Spinal cord (tissue), 10 donors: ENCODE results near the gene DHODH. TPM values are rescaled to one million over a fixed set of nuclear protein-coding genes. Genes with fewer than 3 reads are reported as not detected.

Experiments
- DNase-seq, 6 donors: peaks; one replicate each; pipeline versions ENCODE4 v3.0.0 to v3.0.0-alpha.2; 2013 to 2015; ENCODE audit warnings: low spot score in 6 of 6, low read depth in 4 of 6
- H3K27ac ChIP-seq: one replicate; pipeline ENCODE4 v1.5.1; 2013; ENCODE audit warnings: low read depth, low read length, control low read depth
- H3K27me3 ChIP-seq: one replicate; pipeline ENCODE4 v1.6.1; 2013; ENCODE audit warnings: low read length; ENCODE audit not compliant: control insufficient read depth, insufficient read depth
- H3K36me3 ChIP-seq: one replicate; pipeline ENCODE4 v1.6.1; 2013; ENCODE audit warnings: low read length; ENCODE audit not compliant: control insufficient read depth, insufficient read depth
- H3K4me1 ChIP-seq: one replicate; pipeline ENCODE4 v1.6.1; 2013; ENCODE audit warnings: low read length; ENCODE audit not compliant: control insufficient read depth, insufficient read depth
- H3K4me3 ChIP-seq: one replicate; pipeline ENCODE4 v1.5.1; 2013; ENCODE audit warnings: low read depth, low read length, control low read depth
- H3K9me3 ChIP-seq: one replicate; pipeline ENCODE4 v1.6.1; 2013; ENCODE audit warnings: low read length; ENCODE audit not compliant: control insufficient read depth, insufficient read depth
- WGBS: methylation state at CpG from one replicate; pipeline ENCODE4 v1.1.5; 2013; ENCODE audit warnings: missing lambda C conversion rate; ENCODE audit not compliant: insufficient coverage; 5-methylcytosine and 5-hydroxymethylcytosine counted together
- polyA plus RNA-seq, 2 donors: library from polyadenylated mRNA; unstranded; fragments of 120-200 nt; gene quantifications; one replicate each; pipeline ENCODE4 v1.2.1, GENCODE V29; 2013; ENCODE audit not compliant: insufficient read length in 2 of 2
- total RNA-seq, 2 donors: library from RNA; depleted of rRNA in 1 of 2; stranded (reverse); fragments of 120-200 nt in 1 of 2; fragments of >200 nt in 1 of 2; gene quantifications; one replicate each; pipeline versions ENCODE4 v1.2.3 to v1.2.4, GENCODE V29; 2013 to 2014
- donor health status: healthy.

DHODH gene
- total and polyA plus RNA-seq, 4 donors = 3.6 to 13.7 (median 8.3) TPM

- Histone ChIP-seq H3K4me1 (no peaks in the 10 kb centered on the region), H3K27me3 (no peaks in the 10 kb centered on the region), H3K27ac (no peak overlapping the region), H3K9me3 (no peaks in the 10 kb centered on the region), H3K36me3 (peaks cover 49% of the 10 kb centered on the region), H3K4me3 (no peak overlapping the region)
- DNase-seq = no peak
- WGBS = 100% methylated on average over 1 of the region's 6 CpGs
These were observed 16.4 kb downstream of the DHODH start for GRCh38 chr16:72024862-72025382.

- H3K4me1 ChIP-seq = no peaks in the 10 kb centered on the region
- H3K9me3 ChIP-seq = no peaks in the 10 kb centered on the region
- peaks cover 48% of the 10 kb centered on the region for H3K36me3 ChIP-seq
- 89% methylated on average over 19 of the region's 19 CpGs for WGBS
- H3K4me3 ChIP-seq = no peak overlapping the region
- H3K27me3 ChIP-seq = no peaks in the 10 kb centered on the region
- no peak for DNase-seq
- no peak overlapping the region for H3K27ac ChIP-seq
These were observed 17.0 kb downstream of the DHODH start for GRCh38 chr16:72025404-72026114.

- no peak overlapping the region for H3K27ac ChIP-seq
- H3K36me3 ChIP-seq = peaks cover 26% of the 10 kb centered on the region
- no peaks in the 10 kb centered on the region for H3K9me3 ChIP-seq
- H3K4me3 ChIP-seq = no peak overlapping the region
- no peak for DNase-seq
- WGBS = 93% methylated on average over 3 of the region's 6 CpGs
- H3K27me3 ChIP-seq = no peaks in the 10 kb centered on the region
- no peaks in the 10 kb centered on the region for H3K4me1 ChIP-seq
These were observed 19.3 kb downstream of the DHODH start for GRCh38 chr16:72027669-72028378.

- Histone ChIP-seq H3K4me1 (no peaks in the 10 kb centered on the region), H3K9me3 (no peaks in the 10 kb centered on the region), H3K27me3 (no peaks in the 10 kb centered on the region), H3K36me3 (peaks cover 10% of the 10 kb centered on the region), H3K4me3 (no peak overlapping the region), H3K27ac (no peak overlapping the region)
- no peak for DNase-seq
- 91% methylated on average over 6 of the region's 7 CpGs for WGBS
These were observed 21.2 kb downstream of the DHODH start for GRCh38 chr16:72029567-72030271.

GRCh38 chr16:72033437-72033836, 24.9 kb downstream of the DHODH start:
- Histone ChIP-seq H3K4me3 (no peak overlapping the region), H3K36me3 (no peaks in the 10 kb centered on the region), H3K4me1 (no peaks in the 10 kb centered on the region), H3K27me3 (no peaks in the 10 kb centered on the region), H3K27ac (no peak overlapping the region), H3K9me3 (no peaks in the 10 kb centered on the region)
- no peak for DNase-seq
- WGBS = 60% methylated on average over 1 of the region's 4 CpGs

- no peak overlapping the region for H3K27ac ChIP-seq
- WGBS = 72% methylated on average over 5 of the region's 5 CpGs
- H3K27me3 ChIP-seq = no peaks in the 10 kb centered on the region
- no peaks in the 10 kb centered on the region for H3K4me1 ChIP-seq
- no peak overlapping the region for H3K4me3 ChIP-seq
- no peaks in the 10 kb centered on the region for H3K9me3 ChIP-seq
- DNase-seq = no peak
- H3K36me3 ChIP-seq = no peaks in the 10 kb centered on the region
These were observed 27.6 kb downstream of the DHODH start for GRCh38 chr16:72036098-72036497.

GRCh38 chr16:72042157-72042660, 33.7 kb downstream of the DHODH start:
- H3K36me3 ChIP-seq = no peaks in the 10 kb centered on the region
- DNase-seq = peak; percentile 31 to 85 (median 70)
- no peak overlapping the region for H3K4me3 ChIP-seq
- no peak overlapping the region for H3K27ac ChIP-seq
- peaks cover 6% of the 10 kb centered on the region for H3K4me1 ChIP-seq
- WGBS = 28% methylated on average over 2 of the region's 2 CpGs
- H3K9me3 ChIP-seq = no peaks in the 10 kb centered on the region
- no peaks in the 10 kb centered on the region for H3K27me3 ChIP-seq

GRCh38 chr16:72043058-72043457, 34.5 kb downstream of the DHODH start:
- WGBS = 69% methylated on average over 3 of the region's 3 CpGs
- no peaks in the 10 kb centered on the region for H3K9me3 ChIP-seq
- no peak for DNase-seq

GRCh38 chr16:72043539-72043938, 35.0 kb downstream of the DHODH start:
- no peak for DNase-seq
- H3K36me3 ChIP-seq = no peaks in the 10 kb centered on the region
- H3K27me3 ChIP-seq = no peaks in the 10 kb centered on the region
- H3K9me3 ChIP-seq = no peaks in the 10 kb centered on the region
- H3K4me3 ChIP-seq = no peak overlapping the region
- WGBS = no CpG with 5 or more reads among the region's 1 CpG
- H3K27ac ChIP-seq = no peak overlapping the region
- peaks cover 6% of the 10 kb centered on the region for H3K4me1 ChIP-seq

More at GRCh38 chr16:72043058-72043457, 34.5 kb downstream of the DHODH start:
- H3K27ac ChIP-seq = no peak overlapping the region
- H3K36me3 ChIP-seq = no peaks in the 10 kb centered on the region
- peaks cover 6% of the 10 kb centered on the region for H3K4me1 ChIP-seq
- no peak overlapping the region for H3K4me3 ChIP-seq
- no peaks in the 10 kb centered on the region for H3K27me3 ChIP-seq
